Measurements from ENCODE around the gene ERC2.

- no peak for TF ChIP-seq CTCF (IDR thresholded peaks at IDR 0.05)
- no peak for TF ChIP-seq POLR2A (IDR thresholded peaks at IDR 0.05)
- TF ChIP-seq POLR2AphosphoS5 (IDR thresholded peaks at IDR 0.05), result no peak
- TF ChIP-seq EP300 (IDR thresholded peaks at IDR 0.05), result no peak
Measured at GRCh38 chr3:55588146-55588765, 880.0 kb downstream of the ERC2 start.
